Endometrial microvascular endothelial cells (primary cell): ENCODE data around the gene IL32. TPM values are rescaled to one million over a fixed set of nuclear protein-coding genes. Genes with fewer than 3 reads are reported as not detected.

Source experiments
- in situ Hi-C: cut with HindIII; loops from 2 replicates; pipeline ENCODE4 v1.10.0; 2017; ENCODE audit warnings: low sequenced_read_pairs, low pct_unique_long_range_greater_than_20kb; ENCODE audit errors: inconsistent ontology term
- total RNA-seq: library from RNA; depleted of rRNA; stranded (reverse); fragments of >200 nt; gene quantifications from one replicate; pipeline ENCODE4 v1.2.3, GENCODE V29; 2015; ENCODE audit errors: inconsistent ontology term

IL32 gene
- total RNA-seq, 1 donor from 2014 or later, result 364 TPM

- in situ Hi-C loops, result no loop called here
Observed at GRCh38 chr16:3026609-3027488, 38.6 kb upstream of the IL32 start.

GRCh38 chr16:3027489-3027795 is 38.0 kb upstream of the IL32 start:
- in situ Hi-C loops, result no loop called here

- in situ Hi-C loops, result no loop called here
Observed at GRCh38 chr16:3027983-3028715, 37.3 kb upstream of the IL32 start.

- in situ Hi-C loops, result no loop called here
Observed at GRCh38 chr16:3028716-3029319, 36.6 kb upstream of the IL32 start.

- in situ Hi-C loops, result no loop called here
Observed at GRCh38 chr16:3029491-3030221, 35.8 kb upstream of the IL32 start.

GRCh38 chr16:3030222-3031212 is 34.9 kb upstream of the IL32 start:
- in situ Hi-C loops, result no loop called here

GRCh38 chr16:3032624-3033023 is 32.8 kb upstream of the IL32 start:
- in situ Hi-C loops, result no loop called here

- in situ Hi-C loops, result no loop called here
Observed at GRCh38 chr16:3035289-3035971, 30.0 kb upstream of the IL32 start.

GRCh38 chr16:3035972-3036725 is 29.3 kb upstream of the IL32 start:
- in situ Hi-C loops, result no loop called here

GRCh38 chr16:3036726-3037315 is 28.6 kb upstream of the IL32 start, which contains the start of gene BICDL2:
BICDL2 (minus strand) TSS chr16:3036944; CDS start chr16:3035496, 1,448 bp downstream.
- in situ Hi-C loops, result no loop called here

GRCh38 chr16:3038256-3038655 is 27.2 kb upstream of the IL32 start:
- in situ Hi-C loops, result no loop called here

- in situ Hi-C loops, result no loop called here
Observed at GRCh38 chr16:3038896-3039295, 26.5 kb upstream of the IL32 start.

GRCh38 chr16:3042376-3042775 is 23.1 kb upstream of the IL32 start:
- in situ Hi-C loops, result no loop called here

- in situ Hi-C loops, result no loop called here
Observed at GRCh38 chr16:3044708-3045107, 20.7 kb upstream of the IL32 start.

GRCh38 chr16:3045758-3046640 is 19.4 kb upstream of the IL32 start, which contains the start of gene MMP25:
MMP25 (plus strand) TSS chr16:3046561; CDS start chr16:3046918, 357 bp downstream.
- in situ Hi-C loops, result no loop called here
